GM19193 (cell line): ENCODE measurements around the gene JUN.

ENCODE experiments used
- POLR2A ChIP-seq: IDR thresholded peaks from 4 replicates; pipeline ENCODE4 v1.6.1; 2011; ENCODE audit not compliant: insufficient read depth, insufficient read length; ENCODE audit errors: extremely low read depth

Gene JUN

GRCh38 chr1:58813361-58813760 lies 29.5 kb upstream of the JUN start:
- TF ChIP-seq POLR2A, result no peak

DNA sequence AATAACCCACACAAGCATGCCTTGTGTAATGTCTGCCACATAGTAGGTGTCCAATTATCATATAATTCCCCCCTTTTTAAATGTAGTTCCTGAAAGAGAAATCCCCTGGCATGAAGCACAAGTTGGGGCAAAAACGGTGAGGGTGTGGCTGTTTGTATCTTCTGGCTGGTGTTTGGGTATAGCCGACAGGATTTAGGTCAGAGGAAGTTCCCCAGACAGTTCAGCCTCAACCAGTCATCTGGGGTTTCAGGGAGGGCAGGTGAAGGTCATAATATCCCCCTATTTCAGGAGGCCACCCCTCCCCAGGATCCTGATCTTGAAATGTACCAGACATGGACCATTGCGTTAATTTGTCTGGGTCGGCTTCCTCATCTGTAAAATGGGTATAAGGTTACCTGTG lies 29.1 kb upstream of the JUN start:
- no peak for TF ChIP-seq POLR2A

DNA sequence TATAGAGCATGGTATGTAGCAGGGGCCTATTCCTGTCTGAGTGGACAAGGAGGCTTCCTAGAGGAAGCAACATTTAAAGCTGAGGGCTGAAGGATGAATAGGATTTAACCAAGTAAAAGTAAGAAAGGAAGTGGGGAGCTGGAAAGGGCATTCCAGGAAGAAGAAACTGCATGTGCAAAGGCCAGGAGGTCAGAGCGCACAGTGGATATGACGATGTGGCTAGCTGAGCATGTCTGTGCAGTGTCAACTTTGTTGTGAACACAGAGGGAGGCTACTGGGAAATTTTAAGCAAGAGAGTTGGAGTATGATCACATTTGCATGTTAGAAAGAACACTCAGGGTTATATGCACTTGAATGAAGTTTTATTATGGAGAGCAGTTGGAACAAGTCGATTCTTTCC lies 28.6 kb upstream of the JUN start:
- no peak for TF ChIP-seq POLR2A

DNA sequence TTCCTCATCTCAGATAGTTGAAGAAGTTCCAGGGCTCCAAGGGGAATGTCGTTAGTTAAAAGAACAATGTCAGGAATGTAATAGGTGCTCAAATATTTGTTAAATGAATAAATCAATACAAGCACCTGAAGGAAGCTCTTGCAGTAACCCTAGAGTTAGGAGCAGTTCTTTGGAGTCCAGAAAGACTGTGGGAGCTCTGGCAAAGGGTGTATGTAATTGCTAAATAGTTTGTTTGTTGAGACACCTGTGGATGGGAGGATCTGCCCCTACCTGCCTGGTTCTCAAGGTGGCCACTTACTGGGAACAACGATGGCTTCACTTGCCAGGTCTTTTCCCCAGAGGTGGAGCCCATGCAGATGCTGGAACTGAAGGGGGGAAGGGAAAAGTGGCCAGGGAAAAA lies 27.5 kb upstream of the JUN start:
- TF ChIP-seq POLR2A, result no peak

DNA sequence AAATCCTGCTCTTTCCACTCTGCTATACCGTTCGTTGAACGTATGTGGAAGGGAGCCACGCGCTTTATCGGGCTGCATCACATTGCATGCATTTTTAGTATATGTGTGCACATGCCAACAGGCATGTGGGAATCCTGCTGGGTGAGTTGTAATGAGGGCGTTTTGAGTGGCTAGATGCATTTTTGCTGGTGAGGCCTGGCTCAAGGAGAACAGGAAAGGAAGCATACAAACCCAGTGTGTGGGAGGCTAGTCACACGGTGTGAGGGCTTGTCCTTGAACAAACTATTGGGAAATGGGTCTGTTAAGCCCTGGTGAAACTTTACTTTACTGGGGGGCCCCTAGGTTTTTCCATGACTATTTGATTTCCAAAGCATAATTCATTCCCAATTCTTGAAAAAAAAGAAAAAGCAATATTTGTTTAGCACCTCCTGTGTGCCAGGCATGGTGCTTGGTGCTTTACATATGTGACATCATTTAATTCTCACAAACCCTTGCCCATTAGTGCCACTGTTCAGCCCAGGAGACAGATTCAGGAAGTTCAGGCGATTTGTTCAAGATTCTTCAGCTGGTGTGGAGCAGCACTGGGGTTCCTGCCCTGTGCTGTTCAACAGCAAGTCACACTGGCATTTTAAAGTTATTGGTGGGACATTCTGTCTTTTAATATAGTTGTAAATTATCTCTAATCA lies 25.6 kb upstream of the JUN start:
- TF ChIP-seq POLR2A, result no peak

DNA sequence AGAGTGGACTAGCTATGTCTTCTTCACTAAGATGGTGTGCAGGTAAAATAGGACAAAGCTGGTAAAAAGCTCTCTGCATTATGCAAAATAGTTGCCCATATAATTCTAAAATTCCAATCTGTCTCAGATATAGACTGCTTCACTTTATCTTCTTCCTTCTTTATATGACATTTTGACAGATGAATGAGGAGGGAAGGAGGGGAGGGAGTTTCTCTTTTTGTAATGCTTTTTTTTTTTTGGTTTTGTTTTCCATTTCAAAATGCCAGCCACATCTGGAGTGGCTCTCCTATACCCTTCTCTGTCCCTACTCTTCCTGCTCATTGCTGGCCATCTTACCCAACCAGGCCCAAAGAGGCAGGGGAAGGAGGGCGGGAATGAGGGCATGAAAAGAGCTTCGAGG lies 24.2 kb upstream of the JUN start:
- no peak for TF ChIP-seq POLR2A

DNA sequence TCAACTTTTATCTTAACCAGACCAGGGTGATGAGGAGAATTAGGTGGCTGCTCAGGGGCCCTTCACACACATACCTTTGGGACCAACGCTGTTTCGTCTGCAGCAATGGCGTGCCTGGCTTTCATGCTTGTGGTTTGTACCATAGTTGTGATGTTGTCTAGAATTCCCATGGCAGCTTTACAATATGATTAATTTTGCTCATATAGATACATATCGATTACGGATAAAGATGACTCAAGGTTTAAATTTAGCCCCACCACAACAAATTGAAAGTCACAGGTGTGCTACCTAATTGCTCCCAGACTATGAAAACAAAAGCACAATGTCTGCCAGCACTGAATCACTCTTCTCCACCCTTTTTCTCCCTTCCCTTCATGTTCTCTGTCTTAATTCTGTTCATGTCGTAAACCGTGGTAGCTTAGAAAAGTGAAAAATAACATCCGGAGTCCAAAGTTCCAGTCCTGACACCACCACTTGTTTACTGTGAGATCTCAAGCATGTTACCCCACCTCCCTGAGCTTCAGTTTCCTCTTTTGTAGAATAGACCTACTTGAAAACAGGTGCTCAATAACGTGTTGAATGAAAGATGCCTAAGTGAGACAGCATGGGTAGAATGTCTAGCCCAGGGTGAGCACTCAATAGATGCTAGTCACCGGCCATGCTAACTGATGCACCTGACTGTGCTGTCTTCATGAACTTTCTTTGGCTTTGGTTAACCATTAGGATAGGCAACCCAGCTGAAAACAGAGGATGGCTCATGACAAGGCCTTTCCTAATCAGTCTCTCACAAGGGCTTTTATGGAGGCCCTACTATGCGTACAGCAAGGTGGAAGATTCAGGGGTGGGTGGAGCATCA lies 22.1 kb upstream of the JUN start:
- TF ChIP-seq POLR2A, result no peak

- TF ChIP-seq POLR2A, result no peak
Observed at GRCh38 chr1:58804853-58805565, 21.2 kb upstream of the JUN start.

DNA sequence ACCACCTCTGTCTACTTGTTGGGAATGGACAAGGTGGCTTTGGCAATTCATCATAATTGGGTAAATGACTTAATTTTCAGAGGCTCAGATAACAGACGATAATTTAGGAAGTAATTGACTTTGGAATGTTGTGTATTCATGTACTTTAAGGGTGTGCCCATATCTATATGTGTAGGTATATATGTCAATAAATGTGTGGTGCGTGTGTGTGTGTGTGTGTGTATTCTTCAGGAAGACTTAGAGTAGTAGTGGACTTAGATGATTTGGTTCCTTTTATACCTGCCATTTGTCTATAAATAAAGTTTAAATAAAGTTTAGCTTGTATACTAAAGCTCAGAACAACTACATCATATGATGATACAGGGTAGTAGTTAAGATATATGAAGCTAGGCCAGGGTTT lies 20.0 kb upstream of the JUN start:
- no peak for TF ChIP-seq POLR2A

- TF ChIP-seq POLR2A, result no peak
Observed at GRCh38 chr1:58802640-58803399, 19.0 kb upstream of the JUN start.

GRCh38 chr1:58799650-58800049 lies 15.8 kb upstream of the JUN start:
- TF ChIP-seq POLR2A, result no peak

- TF ChIP-seq POLR2A, result no peak
Observed at GRCh38 chr1:58798910-58799442, 15.1 kb upstream of the JUN start.

DNA sequence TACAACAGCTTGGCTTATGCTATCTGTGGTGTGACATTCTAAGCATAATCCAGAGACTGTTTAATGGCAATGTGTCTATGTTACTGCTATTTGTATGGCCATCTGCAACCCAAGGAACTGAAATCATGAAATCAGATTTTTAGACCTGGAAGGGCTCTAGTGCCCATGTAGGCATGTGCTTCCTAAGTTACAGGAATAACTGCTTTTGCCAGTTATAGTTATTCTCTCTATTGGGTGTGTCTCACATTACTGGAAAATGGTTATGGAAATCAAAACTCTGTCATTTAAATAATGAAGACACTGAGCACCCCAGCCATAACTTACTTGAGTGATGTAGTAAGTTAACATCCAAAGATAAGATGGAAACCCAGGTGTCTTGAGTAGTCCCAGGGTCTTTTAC lies 12.6 kb upstream of the JUN start:
- no peak for TF ChIP-seq POLR2A

GRCh38 chr1:58794585-58794984 lies 10.7 kb upstream of the JUN start:
- TF ChIP-seq POLR2A, result no peak

- no peak for TF ChIP-seq POLR2A
Observed at GRCh38 chr1:58792846-58793245, 9.0 kb upstream of the JUN start.
